Stimulated activated CD8-positive, alpha-beta memory T cell treated with anti-CD3 and anti-CD28 coated beads, Interleukin-12 subunit alpha, Interleukin-12 subunit beta, amount 100 ng/mL, for 1 hour (primary cell): Measurements from ENCODE around the gene PRKCE.
"Not testable (repeated sequence)": the region's sequence is repeated elsewhere in the genome, so short reads cannot be mapped to it uniquely, and the experiment has no call there.

Source experiments
- DNase-seq: peaks from one replicate; pipeline ENCODE4 v3.0.0-alpha.2; 2020; ENCODE audit warnings: low read depth

PRKCE gene

GRCh38 chr2:45669032-45669486 is 17.6 kb downstream of the PRKCE start:
- no peak for DNase-seq

- DNase-seq, result no peak
Observed at GRCh38 chr2:45670646-45671045, 19.2 kb downstream of the PRKCE start.

GRCh38 chr2:45672138-45672537 is 20.7 kb downstream of the PRKCE start:
- no peak for DNase-seq

DNA sequence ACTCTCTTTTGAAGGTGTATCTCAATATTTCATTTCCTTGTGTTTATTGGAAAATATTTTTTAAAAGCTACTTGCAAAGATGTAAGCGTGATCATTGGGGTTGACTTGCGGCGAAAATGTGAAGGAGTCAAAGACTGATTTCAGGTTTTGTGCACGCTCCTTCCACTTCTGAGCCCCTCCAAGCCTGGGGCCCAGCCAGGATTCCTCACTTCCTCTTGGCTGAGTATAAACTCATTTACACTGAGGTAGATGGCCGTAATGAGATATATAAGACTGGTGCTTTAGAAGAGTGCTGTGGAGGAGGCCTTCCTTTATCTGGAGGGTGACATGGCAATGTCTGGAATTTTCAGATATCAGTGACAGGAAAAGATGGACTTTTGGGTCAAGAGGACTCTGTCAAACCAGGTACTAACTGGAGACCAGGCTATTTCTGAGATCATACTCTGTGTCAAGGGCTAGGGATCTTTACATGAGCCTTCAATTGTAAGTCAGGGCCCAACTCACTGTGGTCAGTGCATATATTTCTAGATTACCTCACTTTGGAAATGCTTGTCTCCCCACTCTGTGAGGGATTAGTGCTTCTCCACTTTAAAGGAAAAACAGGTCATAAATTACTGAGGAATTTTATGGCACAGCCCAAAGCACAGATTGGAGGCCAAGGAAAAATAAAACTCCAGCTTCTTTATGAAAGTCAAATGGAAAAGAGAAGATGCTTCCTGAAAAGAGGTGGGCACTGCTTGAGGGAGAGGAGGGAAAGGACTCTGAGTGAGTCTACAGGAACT is 22.8 kb downstream of the PRKCE start:
- DNase-seq, result no peak

- no peak for DNase-seq
Observed at GRCh38 chr2:45675263-45675812, 23.9 kb downstream of the PRKCE start.

GRCh38 chr2:45676088-45676487 is 24.6 kb downstream of the PRKCE start:
- DNase-seq, result no peak

DNA sequence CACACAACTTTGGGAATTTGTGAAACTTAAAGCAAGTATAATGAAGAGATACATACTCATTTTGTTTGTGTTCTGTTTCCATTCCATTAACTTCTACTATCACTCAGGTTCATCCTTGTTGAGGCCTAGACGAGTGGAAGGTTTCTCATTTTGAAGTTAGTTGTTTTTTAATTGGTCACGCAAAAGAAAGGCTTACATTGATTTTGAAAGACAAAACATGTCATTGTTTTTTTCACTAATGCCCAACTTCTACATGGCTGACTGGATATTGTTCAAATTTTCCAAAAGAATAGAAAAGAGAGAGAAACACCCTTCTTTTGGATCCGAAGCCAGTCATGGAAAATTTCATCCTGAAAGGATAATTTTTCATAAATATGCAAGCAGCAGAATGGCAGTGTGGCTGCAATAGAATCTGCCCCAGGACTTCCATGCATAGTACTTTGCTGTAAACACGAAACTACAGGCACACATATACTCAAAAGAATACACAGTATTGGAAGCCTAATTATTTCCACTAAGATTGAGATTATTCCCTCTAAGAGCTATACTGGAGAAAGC is 27.4 kb downstream of the PRKCE start:
- DNase-seq, result no peak

DNA sequence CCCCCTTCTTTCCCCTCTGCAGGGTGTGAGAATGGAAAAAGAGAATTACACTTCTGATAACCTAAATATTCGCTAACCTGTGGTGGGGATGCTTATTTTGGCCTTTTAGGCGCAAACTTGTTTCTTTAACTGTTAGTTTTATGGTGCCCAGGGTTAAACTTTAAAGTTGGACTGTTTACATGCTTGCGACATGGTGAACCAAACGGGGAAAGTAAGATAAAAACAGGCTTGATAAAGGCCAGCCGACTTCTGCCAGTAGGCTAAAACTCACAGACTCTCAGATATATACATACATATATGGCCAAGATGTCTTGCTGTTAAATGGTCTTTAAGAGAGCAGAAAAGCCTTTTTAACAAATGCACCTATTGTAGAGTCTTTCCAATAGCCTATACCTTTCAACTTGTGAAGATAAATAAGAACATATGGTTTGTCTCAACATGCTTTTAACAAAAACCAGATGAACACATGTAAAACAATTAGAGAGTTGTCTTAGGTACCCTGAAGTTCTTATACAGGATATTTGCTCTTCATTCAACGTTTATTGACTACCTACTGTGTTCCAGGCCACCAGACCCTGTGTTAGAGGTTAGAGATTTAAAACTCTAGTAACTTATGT is 29.0 kb downstream of the PRKCE start:
- no peak for DNase-seq

DNA sequence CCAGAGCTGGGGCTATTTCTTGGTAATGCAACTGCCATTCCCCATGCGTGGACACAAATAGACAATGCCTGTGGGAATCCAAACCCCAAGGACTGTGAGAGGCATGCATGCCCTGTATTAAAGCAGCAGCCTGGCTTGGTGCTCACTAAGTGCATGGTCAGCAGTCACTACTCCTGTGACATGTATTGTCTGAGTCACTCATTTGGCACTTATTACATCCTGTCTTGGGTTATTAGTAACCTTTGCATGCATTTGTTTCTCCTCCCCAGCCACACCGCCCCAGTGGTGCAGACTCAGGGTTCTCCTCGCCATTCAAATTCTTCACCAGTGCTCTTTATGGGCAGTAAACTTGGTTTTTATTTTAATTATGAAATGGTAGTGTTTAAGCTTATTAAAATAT is 30.2 kb downstream of the PRKCE start:
- no peak for DNase-seq

DNA sequence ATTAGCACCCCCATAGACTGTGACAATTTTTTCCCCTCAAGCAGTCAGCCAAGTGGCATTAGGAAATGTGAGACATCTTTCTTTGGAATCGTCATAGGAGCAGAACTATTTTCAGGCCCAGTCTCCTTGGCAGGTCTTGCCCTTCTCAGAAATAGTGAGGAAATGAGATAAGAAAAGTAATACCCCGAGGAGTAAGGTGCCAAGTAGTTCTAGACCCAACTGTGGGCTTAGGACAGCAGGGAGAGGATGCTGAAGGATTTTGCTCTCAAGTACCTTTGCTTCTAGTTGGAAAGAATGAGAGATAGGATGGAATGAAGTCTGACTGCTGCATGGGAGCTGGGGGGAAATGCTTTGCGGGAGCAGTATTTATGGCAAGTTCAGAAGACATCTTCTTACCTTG is 31.8 kb downstream of the PRKCE start:
- DNase-seq, result no peak

DNA sequence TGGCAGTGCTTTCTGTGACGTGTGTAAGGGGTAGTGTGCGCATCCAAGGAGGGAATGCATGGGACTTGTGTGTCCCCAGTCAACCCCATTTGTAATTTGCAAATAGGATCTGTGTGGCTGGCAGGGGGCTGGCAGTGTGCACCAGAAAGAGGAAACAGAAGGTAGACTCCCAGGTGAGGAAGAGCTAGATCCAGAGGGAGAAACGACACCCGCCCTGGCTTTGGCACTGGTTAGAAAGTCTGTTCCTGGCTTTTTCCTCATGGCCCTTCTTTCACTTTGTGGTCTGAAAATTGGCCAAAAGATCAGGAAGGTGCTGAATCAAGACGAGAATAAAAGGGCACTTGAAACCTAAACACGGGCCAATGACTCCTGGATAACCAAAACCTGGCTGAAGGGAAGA is 33.3 kb downstream of the PRKCE start:
- DNase-seq, result no peak

- no peak for DNase-seq
Observed at GRCh38 chr2:45685260-45685659, 33.8 kb downstream of the PRKCE start.

GRCh38 chr2:45687964-45688363 is 36.5 kb downstream of the PRKCE start:
- DNase-seq, result no peak

DNA sequence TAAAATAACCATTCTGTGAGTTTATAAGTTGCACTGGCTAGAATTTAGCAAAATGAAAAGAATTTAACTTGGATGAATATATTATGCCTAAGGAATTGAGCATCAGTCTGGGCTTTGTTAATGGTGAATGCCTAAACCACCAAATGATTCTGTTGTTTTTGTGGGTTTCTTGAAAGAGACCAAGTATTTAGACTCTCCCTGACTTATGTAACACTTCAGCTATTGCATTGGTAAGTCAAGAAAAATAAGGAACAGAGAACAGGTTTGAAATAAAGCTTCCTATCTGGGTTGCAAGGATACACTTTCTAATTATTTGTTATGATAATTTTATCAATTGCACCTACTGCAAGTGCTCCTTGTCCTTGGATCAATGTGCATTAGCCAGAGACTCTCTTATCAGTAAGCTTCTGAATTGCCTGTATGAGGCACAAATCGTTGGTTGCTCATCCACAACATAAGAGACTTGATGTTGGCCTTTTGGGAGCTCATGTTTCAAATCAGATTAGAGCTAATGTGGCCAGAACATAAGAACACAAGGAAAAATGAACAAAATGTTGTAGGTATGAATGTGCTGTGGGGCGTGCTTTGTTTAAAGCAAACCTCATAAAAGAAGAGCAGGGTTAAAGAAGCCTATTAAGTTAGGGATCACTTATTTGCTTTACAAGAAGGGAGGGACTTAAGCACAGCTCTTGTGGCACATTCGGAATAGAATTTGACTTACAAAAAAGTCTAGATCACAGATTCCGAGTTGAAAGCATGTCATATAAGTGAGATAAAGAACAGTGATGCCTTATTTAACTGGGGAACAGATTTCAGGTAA is 37.2 kb downstream of the PRKCE start:
- DNase-seq, result no peak

DNA sequence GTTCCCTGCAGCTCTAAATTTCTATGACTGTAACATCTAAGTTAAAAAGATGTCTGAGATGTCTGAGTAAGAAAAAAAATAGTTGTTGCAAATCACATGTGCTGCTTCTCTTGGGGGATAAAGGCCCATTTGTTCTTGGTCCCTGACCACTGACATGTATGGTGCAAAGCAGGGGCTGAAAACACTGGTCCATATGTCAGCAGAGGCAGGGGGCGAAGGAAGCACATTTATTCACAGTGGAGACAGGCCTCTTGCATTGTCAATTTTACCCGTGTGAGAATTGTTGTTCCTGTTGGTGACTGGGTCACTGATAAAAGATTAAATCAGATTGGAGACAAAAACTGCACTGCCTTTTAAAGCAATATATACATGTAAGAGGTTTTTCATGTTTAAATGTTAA is 38.8 kb downstream of the PRKCE start:
- no peak for DNase-seq

- DNase-seq, result no peak
Observed at GRCh38 chr2:45691171-45691999, 39.9 kb downstream of the PRKCE start.

DNA sequence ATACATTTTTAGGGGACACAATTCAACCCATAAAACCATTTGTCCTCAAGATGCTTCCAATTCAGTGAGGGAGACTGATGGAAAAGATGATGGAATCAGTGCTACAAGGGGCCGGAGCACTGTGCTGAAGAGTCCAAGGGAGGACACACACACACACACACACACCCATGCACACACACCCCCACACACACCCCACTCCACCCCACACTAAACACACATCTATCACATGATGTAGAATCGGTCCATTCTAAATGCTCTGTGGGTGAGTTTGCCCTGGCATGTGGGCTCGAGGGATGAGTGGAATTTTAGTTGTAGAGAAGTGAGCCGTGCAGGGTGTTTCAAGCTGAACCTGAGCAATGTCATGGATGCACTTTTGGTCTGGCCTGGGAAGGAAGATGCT is 41.1 kb downstream of the PRKCE start:
- DNase-seq, result no peak

DNA sequence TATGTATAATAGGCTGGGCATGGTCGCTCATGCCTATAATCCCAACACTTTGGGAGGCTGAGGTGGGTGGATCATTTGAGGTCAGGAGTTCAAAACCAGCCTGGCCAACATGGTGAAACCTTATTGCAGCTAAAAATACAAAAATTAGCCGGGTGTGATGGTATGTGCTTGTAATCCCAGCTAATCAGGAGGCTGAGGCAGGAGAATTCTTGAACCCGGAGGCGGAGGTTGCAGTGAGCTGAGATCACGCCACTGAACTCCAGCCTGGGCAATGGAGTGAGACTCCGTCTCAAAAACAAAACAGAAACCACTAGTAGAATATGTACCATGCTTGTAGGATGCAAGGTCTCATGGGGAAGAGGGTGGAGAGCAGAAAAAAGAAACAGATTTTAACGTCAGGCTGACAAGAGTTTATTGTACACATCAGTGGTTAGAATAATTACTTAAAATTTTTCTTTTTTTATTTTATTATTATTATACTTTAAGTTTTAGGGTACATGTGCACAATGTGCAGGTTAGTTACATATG is 44.1 kb downstream of the PRKCE start:
- not testable (repeated sequence) for DNase-seq

- no peak for DNase-seq
Observed at GRCh38 chr2:45696708-45697107, 45.2 kb downstream of the PRKCE start.

- DNase-seq, result no peak
Observed at GRCh38 chr2:45697190-45697589, 45.7 kb downstream of the PRKCE start.

- no peak for DNase-seq
Observed at GRCh38 chr2:45698554-45698953, 47.1 kb downstream of the PRKCE start.
